Esophagus muscularis mucosa (tissue), 4 donors: Measurements from ENCODE around the gene WNT7B.

Experiments used
- CTCF ChIP-seq, 3 experiments: fragments of 200-600 bp in 2 of 3; fragments of 450-650 bp in 1 of 3; sonication (generic) in 2 of 3; IDR thresholded peaks; one replicate each; pipeline ENCODE4 v1.5.1; 2017 to 2019; ENCODE audit warnings: antibody characterized with exemption in 3 of 3, mild to moderate bottlenecking in 2 of 3, moderate library complexity in 1 of 3
- EP300 ChIP-seq: sonication (generic); formaldehyde crosslinking; IDR thresholded peaks from one replicate; pipeline ENCODE4 v1.6.1; 2017; ENCODE audit warnings: antibody characterized with exemption
- POLR2A ChIP-seq: fragments of 450-650 bp; IDR thresholded peaks from one replicate; pipeline ENCODE4 v1.6.1; 2017; ENCODE audit warnings: antibody characterized with exemption, moderate library complexity, mild to moderate bottlenecking, low read depth
- POLR2AphosphoS5 ChIP-seq, 2 donors: sonication (generic); formaldehyde crosslinking; IDR thresholded peaks; one replicate each; pipeline ENCODE4 v1.6.1; 2017; ENCODE audit warnings: antibody characterized with exemption in 2 of 2

GRCh38 chr22:46011627-46012181, 34.7 kb upstream of the WNT7B start:
- no peak for TF ChIP-seq CTCF (IDR thresholded peaks at IDR 0.05)
- TF ChIP-seq EP300 = no peak
- TF ChIP-seq POLR2A = no peak
- no peak for TF ChIP-seq POLR2AphosphoS5 (IDR thresholded peaks at IDR 0.05)
